Dermis microvascular lymphatic vessel endothelial cell (primary cell): ENCODE results near the gene CRISPLD2. TPM values are rescaled to one million over a fixed set of nuclear protein-coding genes. Genes with fewer than 3 reads are reported as not detected.
A peak's percentile ranks its signal among the peaks of the same experiment; 100 is the strongest.

Experiments used
- DNase-seq, 2 donors: peaks; one replicate each; pipeline versions ENCODE4 v3.0.0 to v3.0.0-alpha.2; 2010; ENCODE audit warnings: low read depth in 2 of 2
- total RNA-seq: library from RNA; depleted of rRNA; stranded (reverse); fragments of >200 nt; gene quantifications from 2 replicates; pipeline ENCODE4 v1.2.1, GENCODE V29; 2014

Gene CRISPLD2, protein sequence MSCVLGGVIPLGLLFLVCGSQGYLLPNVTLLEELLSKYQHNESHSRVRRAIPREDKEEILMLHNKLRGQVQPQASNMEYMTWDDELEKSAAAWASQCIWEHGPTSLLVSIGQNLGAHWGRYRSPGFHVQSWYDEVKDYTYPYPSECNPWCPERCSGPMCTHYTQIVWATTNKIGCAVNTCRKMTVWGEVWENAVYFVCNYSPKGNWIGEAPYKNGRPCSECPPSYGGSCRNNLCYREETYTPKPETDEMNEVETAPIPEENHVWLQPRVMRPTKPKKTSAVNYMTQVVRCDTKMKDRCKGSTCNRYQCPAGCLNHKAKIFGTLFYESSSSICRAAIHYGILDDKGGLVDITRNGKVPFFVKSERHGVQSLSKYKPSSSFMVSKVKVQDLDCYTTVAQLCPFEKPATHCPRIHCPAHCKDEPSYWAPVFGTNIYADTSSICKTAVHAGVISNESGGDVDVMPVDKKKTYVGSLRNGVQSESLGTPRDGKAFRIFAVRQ
- total RNA-seq = under 0.01 and 0.13 TPM in 2 replicates

DNA sequence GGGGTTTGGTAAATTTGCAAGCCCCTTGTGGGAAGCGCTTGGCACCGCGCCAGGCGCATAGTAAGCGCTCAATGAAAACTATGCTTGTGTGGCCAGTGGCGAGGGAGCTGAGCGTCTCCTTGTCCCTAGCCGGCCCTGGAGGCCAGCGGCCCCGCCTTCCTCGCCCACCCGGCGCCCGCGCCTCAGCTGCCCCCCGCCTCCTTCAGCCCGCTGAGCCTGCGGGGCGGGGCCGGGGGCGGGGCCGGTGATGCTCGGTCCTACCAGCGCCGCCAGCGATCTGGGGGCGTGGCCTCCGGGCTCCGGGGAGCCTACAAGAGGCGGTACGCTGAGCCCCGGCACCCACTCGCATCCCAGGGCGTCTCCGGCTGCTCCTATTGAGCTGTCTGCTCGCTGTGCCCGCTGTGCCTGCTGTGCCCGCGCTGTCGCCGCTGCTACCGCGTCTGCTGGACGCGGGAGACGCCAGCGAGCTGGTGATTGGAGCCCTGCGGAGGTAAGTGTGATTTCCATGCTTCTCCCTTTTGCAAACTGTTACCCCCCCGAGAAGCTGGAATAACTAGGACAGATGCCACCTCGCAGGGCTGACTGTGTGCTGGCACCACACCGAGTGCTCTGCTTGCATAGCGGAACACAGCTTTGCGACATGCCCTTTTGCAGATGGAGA is at the start of gene CRISPLD2:
Gene CRISPLD2 (plus strand): TSS at position 342 of the 661 bp plus-strand sequence. CDS start 18,511 bp downstream, outside the sequence.
- DNase-seq = peak; percentile 11 to 89

DNA sequence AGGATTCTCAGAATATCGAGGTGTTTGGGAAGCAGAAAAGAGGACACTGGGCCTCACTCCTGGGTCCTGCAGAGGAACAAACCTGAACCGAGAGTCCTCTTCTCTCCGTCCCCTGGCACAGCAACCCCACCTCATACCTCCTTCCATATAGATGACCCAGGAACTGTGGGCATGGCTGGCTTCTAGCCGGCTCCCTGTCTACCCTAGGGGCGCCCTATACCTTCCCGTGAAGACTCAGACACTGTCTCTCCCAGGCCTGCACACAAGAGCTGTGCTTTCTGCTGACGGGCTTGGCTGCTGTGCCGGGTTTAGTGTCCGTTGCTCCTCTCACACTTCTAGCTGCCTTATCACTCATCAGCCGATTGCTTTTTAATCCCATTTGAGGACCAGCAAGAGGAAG is 46.5 kb upstream of the CRISPLD2 start:
- no peak for DNase-seq

DNA sequence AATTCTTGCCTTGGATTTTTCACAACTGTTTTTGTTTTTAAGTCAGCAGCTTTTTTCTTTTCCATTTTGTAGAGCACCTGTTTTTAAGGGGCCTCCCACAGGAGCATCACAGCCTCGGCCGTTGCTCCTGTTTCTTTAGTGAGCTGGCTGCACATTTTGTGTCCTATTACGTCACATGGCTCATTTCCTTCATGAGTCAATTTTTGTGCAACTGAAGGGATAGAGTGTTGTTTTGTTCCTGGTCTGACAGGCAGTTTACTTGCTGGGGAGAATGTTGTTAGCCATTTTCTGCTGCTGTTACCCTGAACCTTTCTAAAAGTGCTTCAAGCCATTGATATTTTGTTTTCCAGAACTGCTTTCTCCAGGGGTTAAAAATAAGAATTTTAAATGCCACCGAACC is 45.0 kb upstream of the CRISPLD2 start:
- peak; percentile 76 to 90 for DNase-seq

DNA sequence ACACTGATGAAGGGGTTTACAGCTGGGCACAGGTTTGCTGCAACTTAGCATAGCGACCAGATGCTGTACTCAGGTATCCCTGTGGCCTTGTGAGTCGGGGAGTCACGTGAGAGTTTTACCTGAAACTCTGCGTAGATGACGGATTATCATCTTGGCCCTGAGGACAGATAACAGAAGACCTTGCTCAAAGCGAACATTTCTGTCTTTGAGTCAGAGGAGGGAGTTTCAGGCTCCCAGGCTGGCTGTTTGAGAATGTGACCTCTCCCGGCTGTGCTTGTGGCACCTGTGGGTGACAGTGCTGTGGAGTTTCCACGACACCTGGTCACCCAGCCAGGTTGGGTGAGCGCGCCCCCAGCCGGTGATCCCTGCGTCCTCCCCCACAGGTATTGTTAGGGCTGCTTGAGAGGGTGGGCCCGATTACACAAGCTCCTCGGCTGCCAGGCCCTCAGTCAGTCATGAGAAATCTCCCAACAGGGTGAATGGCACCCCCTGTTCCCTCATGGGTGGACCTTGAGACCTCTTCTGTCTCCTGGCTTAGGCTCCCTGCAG is 44.4 kb upstream of the CRISPLD2 start:
- no peak for DNase-seq

DNA sequence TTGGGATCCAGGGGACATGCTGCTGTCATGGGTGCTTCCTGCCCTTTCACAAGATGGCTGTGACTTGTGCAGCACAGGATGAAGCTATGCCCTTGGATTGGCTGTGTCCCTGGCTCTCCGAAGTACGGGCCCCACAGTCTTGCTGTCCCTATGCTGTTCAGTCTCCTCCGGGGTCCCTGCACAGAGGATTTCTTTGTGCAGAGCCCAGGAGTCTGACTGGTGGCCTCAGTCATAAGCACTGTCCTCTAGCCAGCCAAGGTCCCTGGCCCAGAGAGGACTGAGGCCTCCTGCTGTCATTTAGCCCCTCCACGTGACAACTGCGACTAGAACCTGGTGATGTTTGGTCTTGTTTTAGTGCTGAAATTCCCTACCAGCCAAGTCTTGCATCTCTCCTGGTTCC is 42.4 kb upstream of the CRISPLD2 start:
- DNase-seq = no peak

DNA sequence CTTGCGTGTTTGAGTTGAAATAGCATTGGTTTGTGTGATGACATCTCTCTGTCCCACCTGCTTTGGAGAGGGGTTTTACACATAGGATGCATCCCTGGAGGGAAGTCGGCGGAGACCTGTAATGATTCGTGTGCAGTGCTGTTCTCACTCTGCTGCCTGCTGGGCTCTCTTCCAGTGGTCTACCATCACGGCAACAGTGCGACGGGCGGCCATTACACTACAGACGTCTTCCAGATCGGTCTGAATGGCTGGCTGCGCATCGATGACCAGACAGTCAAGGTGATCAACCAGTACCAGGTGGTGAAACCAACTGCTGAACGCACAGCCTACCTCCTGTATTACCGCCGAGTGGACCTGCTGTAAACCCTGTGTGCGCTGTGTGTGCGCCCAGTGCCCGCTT is 41.1 kb upstream of the CRISPLD2 start:
- no peak for DNase-seq

DNA sequence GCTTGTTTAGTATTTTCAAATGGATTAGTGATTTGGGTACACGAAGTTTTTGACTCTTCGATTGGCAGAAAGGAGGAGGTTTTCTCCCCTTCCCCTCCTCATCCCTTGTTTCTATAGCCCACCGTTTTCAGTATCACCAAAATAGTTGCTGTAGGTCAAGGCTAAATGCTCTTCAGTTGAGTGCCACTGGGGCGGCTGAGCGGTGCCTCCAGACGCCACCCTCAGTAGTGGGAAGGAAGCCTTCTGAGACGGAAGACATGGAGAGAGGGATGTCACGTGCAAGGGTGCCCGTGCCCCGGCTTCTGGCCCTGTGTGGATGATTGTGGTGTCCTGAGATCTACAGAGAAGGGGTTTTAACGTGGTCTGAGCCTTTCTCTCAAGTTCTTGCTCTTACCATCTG is 39.7 kb upstream of the CRISPLD2 start:
- DNase-seq = no peak

DNA sequence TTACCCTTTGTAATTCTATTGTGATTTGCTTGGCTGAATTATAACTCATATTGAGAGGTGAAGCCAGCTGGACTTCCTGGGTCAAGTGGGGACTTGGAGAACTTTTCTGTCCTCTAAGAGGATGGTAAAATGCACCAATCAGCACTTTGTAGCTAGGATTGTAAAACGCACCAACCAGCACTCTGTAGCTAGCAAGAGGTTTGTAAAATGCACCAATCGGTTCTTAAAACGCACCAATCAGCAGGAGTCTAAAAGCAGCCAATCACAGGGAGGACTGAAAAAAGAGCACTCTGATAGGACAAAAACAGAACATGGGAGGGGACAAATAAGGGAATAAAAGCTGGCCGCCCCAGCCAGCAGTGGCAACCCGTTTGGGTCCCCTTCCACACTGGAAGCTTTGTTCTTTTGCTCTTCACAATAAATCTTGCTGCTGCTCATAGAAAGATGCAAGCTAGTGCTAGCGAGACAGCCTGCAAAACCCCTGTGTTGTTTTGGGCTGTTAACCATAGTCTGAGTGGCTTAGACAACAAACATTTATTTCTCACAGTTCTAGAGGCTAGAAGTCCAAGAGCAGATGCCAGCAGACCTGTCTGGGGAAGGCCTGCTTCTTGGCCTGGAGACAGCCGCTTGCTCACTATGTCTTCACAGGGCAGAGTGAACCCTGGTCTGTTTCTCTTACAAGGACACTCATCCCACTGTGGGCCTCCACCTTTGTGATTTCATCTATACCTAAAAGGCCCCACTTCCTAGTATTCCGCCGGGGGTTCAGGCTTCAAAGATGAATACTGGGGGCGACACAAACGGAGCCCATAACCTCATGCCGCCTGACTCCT is 39.0 kb upstream of the CRISPLD2 start:
- no peak for DNase-seq

DNA sequence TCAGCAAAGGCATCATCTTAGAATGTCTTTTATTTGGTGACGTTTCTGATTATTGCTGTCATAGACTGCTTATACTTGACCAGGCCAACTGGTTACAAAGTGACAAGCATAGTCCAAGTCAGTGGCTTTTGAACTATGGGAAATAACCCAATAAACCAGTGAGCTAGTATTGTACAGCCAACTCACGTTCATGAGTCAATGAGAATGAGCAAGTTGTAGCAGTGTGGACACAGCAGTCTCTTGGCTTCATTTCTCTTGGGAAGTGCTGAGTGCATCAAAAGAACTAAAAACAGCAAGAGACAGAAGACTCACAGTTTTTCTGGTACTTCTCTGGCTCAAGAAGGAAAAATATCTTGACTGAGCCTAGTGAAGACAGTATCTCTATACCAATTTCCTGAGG is 36.9 kb upstream of the CRISPLD2 start:
- DNase-seq = no peak

DNA sequence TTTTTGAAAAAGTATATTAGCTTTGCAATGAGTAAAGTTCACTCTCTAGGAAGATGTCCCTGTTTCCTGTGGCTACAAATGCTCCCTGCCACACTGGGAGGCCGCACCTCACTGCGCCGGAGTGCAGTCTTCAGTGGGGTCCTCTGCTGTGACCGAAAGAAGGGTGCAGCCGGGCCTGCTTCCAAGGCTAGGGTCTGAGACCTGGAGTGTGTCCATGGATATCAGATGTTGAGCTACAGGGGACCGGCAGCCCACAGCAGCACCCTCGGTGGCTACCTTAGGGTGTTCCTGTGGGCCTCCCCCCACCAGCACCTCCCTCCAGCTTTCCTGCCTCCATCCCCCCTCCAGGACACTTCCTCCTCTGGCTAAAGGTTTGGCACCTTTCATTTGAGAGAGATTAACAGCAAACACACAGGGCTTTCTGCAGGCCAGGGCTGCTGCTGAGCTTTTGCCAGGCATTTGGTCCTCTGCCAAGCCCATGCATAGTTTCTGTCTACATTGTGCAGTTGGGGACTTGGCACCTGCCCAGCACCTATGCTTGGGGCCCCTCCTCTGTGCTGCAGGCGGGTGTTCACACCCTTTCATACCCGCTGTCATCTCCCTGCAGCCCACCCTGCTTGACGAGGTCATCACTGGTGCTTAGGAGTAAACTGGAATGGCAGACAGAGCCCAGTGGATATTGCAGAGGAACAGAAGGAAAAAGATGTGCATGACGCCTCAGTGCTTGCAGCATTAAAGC is 33.8 kb upstream of the CRISPLD2 start:
- peak; percentile 41 to 49 for DNase-seq

DNA sequence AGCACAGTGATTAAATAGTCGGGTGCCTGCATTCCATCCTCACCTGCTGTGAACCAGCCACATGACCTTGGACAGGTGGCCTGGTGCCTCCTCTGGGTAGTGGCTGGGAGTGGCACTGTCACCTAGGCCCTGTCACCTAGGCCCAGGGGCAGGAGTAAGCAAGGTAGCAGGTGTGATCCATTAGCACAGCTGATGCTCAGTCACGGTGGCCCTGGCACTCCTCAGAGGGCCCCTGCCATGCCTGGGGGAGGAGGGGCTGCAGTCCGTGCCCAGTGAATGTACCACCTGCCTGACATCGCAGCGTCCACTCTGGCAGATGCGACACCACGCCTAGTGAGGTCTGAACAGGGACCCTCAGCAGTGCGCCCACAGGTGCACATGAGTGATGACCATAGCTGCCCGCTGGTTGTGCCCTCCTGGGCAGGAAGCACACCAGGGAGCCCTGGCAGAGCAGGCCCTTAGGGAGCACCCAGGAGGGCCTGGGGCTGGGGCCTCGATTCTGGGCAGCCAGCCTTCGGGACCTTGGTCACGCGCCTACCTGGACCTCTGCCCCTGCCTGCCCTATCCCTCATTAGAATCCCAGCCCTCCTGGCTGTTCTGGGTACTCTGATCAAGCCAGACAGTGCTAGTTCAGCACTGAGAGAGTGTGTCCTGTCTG is 33.1 kb upstream of the CRISPLD2 start:
- no peak for DNase-seq

DNA sequence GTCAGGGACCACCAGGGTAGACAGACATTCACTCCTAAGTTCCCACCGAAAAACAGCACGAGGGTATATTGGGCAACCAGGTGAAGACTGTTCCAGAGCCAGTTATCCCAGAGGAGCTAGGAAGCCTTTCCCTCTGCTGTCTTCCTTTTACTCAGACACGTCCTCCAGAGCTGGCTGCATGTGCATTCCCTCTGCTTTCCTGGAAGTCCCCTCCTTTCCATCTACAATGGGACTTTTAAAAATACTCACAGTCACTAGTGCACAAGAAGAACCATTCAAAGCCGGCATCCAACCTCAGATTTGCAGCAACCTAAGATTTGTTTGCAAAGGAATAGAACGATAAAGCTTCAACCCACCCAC is 32.5 kb upstream of the CRISPLD2 start:
- DNase-seq = no peak

DNA sequence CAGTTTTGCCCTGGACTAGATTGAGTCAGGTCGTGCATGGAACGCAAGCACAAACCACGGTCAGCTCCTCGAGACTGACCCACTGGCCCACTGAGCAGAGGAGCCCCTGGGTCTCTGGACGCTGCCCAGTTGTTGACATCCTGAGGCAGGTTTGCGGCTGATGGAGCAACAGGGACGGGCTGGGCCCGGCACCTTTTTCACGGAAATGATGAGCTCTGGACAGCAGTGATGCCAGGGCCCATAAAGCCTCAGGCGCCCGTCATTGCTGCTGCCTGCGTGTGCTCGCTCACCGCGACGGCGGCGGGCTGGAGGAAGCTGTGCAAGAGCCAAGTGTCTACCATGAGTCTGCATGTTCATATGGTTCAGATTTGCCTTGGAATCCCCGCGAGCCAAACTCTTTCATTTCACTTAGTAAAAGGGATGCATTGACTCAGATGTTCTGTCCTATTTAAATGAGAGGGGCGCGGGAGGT is 30.8 kb upstream of the CRISPLD2 start:
- no peak for DNase-seq

DNA sequence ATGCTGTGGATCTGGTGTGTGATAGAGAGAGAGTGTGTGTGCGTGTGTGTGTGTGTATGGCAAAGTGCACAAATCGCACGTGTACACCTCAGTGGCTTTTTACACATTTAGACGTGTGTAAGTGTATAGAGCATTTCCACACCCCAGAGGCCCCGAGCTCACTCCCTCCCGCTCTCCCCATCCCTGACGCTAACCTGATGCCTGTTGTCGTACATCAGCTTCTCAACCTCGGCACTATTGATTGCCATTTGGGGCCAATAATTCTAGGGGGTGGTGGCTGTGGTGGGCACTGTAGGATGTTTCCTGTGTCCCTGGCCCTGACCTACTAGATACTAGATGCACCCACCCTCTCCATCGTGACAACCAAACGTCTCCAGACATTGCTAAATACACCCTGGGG is 30.4 kb upstream of the CRISPLD2 start:
- no peak for DNase-seq

DNA sequence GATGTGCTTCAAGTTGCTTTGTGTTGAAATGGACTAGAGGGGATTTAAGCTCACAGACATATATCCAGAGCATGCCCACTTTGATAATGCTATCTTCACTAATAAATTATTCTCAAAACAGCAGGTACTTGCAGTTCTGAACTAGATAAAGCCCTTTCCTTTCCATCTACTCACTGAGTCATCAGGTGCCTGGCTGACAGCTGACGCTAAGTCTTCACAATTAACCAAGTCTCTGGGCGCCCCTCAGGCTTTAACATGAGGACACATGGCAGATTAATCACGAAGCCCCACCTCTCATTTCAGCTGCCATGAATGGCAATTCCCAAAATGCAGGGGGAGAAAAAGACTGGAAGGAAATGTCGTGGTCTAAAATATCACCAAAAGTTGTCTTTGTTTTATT is 29.5 kb upstream of the CRISPLD2 start:
- no peak for DNase-seq

DNA sequence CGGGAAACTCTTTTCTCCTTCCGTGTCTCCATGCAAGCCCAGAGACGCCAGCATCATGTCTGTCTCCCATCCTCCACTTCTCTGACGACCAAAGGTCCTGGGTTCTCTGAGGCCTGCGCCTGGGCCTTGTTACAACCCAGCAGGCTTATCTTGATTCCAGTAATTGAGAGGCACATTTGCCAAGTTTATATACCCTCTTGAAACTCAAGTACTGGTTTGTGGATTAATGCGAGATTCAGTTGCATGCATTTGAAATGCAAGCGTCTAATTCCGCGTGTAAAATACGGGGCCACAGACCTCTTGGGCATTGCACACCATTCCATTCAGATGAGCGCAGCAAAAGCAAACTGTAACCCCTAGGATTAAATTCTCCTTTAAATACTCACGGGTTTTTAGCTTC is 28.7 kb upstream of the CRISPLD2 start:
- DNase-seq = no peak

DNA sequence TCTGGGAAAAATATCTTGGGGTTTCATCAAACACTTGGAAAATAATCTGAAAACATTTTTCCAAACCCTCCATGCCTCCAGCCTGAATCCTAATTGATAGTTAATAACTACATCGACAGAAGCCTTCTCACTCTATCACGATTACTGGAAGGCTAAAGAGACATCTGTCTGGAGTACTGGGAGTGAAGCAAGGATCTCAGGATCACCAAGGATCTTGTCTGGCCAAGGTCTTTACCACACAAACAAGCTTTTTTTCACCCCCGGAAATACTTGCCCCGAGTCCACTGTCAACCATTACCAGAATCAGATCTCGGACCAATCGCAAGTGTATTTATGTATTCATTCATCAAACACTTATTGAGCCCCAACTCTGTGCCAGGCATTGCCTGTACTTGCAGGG is 28.3 kb upstream of the CRISPLD2 start:
- no peak for DNase-seq

DNA sequence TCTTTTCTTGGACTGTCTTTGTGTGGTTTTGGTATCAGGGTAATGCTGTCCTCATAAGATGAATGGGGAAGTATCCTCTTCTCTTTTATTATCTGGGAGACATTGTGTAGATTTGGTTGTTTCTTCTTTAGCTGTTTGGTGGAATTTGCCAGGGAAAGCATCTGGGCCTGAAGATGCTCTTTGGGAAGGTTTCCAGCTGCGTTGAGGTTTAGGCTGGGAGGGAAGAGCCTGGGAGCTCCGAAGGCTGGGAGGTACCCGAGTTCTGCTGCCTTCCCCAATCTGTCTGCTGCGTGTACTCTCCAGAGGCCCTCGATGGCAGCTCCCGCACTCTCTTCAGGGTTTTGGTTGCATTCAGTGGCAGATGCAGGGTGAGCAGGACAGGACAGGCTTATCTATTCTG is 25.6 kb upstream of the CRISPLD2 start:
- no peak for DNase-seq

DNA sequence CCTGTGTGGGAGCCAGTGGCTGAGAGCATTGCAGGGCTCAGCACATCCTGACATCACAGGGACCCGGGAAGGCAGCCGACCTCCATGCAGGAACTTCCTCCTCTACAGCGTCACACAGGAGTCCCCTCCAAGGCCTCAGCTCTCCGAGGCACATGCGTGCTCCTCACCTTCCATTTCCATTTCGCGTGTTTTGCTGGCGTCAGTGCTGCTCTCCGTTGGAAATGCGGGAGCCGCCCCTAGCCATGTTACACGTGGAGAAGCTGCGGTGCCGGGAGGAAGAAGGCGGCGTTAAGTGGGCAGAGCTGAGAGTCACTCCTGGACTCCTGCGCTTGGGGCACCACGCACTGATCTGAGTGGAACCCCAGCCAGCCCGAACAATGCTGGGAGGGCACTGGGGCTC is 25.2 kb upstream of the CRISPLD2 start:
- no peak for DNase-seq

DNA sequence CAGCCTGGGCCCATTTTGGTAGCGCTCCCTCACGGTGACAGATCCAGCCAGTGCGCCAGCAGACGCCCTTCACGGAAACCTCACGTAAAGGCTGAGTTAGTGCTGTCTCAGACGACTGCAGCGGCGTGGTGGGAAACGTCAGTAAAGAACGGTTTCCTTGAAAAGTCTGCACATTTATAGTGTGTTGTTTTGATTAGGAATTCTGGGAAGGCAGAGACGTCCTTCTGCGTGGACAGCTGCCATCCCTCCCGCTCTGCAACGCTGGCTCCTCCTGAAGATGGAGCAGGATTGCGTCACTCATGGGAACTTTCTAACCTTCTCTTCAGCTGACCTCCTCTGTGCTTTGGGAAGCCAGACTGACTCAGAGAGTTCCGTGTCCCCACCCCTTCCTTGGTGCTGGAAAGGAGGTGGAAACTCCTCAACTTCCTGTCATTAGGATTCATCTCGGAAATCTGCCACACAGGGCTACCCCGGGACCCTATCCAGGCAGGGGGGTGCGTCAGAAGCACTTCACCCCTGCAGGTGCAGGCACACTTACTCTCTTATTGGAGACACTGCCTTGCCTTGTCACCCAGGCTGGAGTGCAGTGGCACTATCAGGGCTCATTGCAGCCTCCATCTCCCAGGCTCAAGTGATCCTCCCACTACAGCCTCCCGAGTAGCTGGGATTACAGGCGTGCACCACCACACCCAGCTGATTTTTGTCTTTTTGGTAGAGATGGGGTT is 24.3 kb upstream of the CRISPLD2 start:
- no peak for DNase-seq
